Peyer's patch (tissue), 4 donors: ENCODE data around the gene EYA2.

Experiments
- CTCF ChIP-seq, 6 experiments: fragments of 450-650 bp in 4 of 6; fragments of 200-600 bp in 2 of 6; sonication (generic) in 1 of 6; IDR thresholded peaks; one replicate each; pipeline ENCODE4 v1.5.1; 2017 to 2019; ENCODE audit warnings: antibody characterized with exemption in 6 of 6, mild to moderate bottlenecking in 3 of 6, moderate library complexity in 1 of 6
- POLR2A ChIP-seq, 2 donors: fragments of 450-650 bp; IDR thresholded peaks; one replicate each; pipeline ENCODE4 v1.5.1; 2017; ENCODE audit warnings: antibody characterized with exemption in 2 of 2, mild to moderate bottlenecking in 2 of 2, moderate library complexity in 2 of 2

DNA sequence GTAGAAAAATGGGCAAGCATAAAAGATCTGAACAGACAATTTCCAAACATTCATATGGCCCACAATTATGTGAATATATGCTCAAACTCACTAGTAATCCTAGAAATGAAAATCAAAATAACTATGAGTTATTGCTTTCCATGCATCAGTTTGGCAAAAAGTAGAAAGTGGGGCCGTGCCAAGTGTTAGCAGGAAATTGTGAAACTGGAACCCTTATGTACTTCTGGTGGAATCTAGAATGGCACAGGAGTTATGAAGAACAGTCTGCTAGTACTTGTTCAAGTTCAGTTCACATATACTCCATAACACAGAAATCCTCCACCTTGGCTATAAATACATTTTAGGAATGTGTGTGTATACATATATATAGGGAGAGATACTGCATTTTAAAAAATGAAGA, 89.8 kb downstream of the EYA2 start:
- no peak for TF ChIP-seq CTCF (IDR thresholded peaks at IDR 0.05)
- no peak for TF ChIP-seq POLR2A (IDR thresholded peaks at IDR 0.05)
